Liver (tissue), 3 donors: ENCODE measurements around the gene OR2T1.

Experiments used
- EGR1 ChIP-seq, 2 donors: IDR thresholded peaks; 2 replicates each; pipeline ENCODE4 v1.6.1; 2016 to 2018; ENCODE audit warnings: antibody characterized with exemption in 2 of 2, low read depth in 2 of 2
- GABPA ChIP-seq, 2 donors: IDR thresholded peaks in 1 of 2; conservative IDR thresholded peaks in 1 of 2; 2 replicates each; pipeline ENCODE4 v1.6.1; 2016; ENCODE audit warnings: antibody characterized with exemption in 2 of 2, mild to moderate bottlenecking in 1 of 2, moderate library complexity in 1 of 2
- HNF4G ChIP-seq: IDR thresholded peaks from 2 replicates; pipeline ENCODE4 v1.6.1; 2016; ENCODE audit warnings: antibody characterized with exemption
- MAX ChIP-seq: IDR thresholded peaks from 2 replicates; pipeline ENCODE4 v1.6.1; 2016; ENCODE audit warnings: antibody characterized with exemption
- NR2F2 ChIP-seq: IDR thresholded peaks from 2 replicates; pipeline ENCODE4 v1.6.1; 2016; ENCODE audit warnings: antibody characterized with exemption
- REST ChIP-seq: IDR thresholded peaks from 2 replicates; pipeline ENCODE4 v1.6.1; 2016; ENCODE audit warnings: antibody characterized with exemption, mild to moderate bottlenecking
- SP1 ChIP-seq: IDR thresholded peaks from 2 replicates; pipeline ENCODE4 v1.6.1; 2018; ENCODE audit warnings: antibody characterized with exemption, mild to moderate bottlenecking
- TAF1 ChIP-seq: conservative IDR thresholded peaks from 2 replicates; pipeline ENCODE4 v1.6.1; 2016; ENCODE audit warnings: antibody characterized with exemption, mild to moderate bottlenecking
- YY1 ChIP-seq: IDR thresholded peaks from 2 replicates; pipeline ENCODE4 v1.6.1; 2016; ENCODE audit warnings: antibody characterized with exemption, mild to moderate bottlenecking
- TF ChIP-seq, protein P1 (sequence below): fragments of 150-350 bp; IDR thresholded peaks from 2 replicates; pipeline ENCODE4 v1.5.1; 2017; ENCODE audit warnings: improper control_type of control experiment, low read depth, low read length; ENCODE audit not compliant: missing input control
- donor health status: healthy.
- donor health status: healthy.

GRCh38 chr1:248393050-248393449 is 9.8 kb upstream of the OR2T1 start:
- TF ChIP-seq, protein P1, sequence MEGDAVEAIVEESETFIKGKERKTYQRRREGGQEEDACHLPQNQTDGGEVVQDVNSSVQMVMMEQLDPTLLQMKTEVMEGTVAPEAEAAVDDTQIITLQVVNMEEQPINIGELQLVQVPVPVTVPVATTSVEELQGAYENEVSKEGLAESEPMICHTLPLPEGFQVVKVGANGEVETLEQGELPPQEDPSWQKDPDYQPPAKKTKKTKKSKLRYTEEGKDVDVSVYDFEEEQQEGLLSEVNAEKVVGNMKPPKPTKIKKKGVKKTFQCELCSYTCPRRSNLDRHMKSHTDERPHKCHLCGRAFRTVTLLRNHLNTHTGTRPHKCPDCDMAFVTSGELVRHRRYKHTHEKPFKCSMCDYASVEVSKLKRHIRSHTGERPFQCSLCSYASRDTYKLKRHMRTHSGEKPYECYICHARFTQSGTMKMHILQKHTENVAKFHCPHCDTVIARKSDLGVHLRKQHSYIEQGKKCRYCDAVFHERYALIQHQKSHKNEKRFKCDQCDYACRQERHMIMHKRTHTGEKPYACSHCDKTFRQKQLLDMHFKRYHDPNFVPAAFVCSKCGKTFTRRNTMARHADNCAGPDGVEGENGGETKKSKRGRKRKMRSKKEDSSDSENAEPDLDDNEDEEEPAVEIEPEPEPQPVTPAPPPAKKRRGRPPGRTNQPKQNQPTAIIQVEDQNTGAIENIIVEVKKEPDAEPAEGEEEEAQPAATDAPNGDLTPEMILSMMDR = no peak
- no peak for TF ChIP-seq HNF4G
- no peak for TF ChIP-seq MAX
- no peak for TF ChIP-seq YY1
- TF ChIP-seq TAF1 = no peak
- TF ChIP-seq EGR1 (IDR thresholded peaks at IDR 0.05; ENCODE audit: low read depth in 2 of 2) = no peak
- TF ChIP-seq GABPA (IDR thresholded peaks at IDR 0.05 in 1 of 2, conservative IDR thresholded peaks at IDR 0.05 in 1 of 2) = no peak
- TF ChIP-seq REST = no peak
- no peak for TF ChIP-seq SP1
- no peak for TF ChIP-seq NR2F2
